HG03175 (cell line): ENCODE measurements around the gene HBP1.
"Not testable (repeated sequence)": the region's sequence is repeated elsewhere in the genome, so short reads cannot be mapped to it uniquely, and the experiment has no call there.

Experiments
- ATAC-seq: cut with Tn5 transposase; IDR thresholded peaks from one replicate; pipeline ENCODE4 v1.9.1; 2021; ENCODE audit warnings: mild to moderate bottlenecking, moderate library complexity; ENCODE audit not compliant: unreplicated experiment

HBP1 gene

DNA sequence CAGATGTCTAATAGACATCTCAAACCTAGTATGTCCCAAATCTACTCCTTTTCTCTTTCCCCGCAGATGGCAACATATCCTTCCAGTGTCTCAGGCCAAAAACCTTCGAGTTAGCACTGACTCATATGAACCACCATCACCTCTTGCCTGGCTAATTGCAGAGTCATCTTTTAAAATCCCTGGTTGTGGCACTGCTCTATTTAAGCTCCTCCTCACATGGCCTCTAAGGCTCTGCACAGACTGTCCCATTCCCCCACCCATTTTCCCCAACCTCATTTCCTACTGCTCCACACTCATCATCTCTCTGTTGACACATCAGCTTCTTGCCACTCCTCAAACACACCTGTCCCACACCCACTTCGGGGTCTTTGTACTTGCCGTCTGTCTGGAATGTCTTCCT, 16.8 kb upstream of the HBP1 start:
- no peak for ATAC-seq

DNA sequence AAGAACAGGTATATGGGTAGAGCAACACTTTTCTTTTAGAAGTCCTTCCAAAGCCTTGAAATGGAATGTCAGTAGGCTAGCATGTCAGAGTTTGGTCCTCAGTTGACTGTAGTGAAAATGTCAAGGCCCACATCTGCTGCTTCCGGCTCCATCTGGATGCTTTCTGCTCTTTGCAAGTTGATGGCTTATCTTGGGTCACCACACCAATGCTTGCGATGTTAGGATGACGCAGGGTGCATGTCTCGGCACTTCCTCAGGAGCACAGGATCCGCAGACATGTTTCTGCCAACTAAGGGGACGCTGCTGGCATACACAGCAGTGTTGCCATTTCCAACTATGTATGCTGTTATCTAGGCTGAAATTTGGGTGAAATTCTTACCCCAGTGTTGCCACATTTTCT, 14.0 kb upstream of the HBP1 start:
- no peak for ATAC-seq

GRCh38 chr7:107155726-107156125, 13.1 kb upstream of the HBP1 start:
- ATAC-seq = not testable (repeated sequence)

GRCh38 chr7:107157091-107157490, 11.7 kb upstream of the HBP1 start:
- ATAC-seq = no peak

DNA sequence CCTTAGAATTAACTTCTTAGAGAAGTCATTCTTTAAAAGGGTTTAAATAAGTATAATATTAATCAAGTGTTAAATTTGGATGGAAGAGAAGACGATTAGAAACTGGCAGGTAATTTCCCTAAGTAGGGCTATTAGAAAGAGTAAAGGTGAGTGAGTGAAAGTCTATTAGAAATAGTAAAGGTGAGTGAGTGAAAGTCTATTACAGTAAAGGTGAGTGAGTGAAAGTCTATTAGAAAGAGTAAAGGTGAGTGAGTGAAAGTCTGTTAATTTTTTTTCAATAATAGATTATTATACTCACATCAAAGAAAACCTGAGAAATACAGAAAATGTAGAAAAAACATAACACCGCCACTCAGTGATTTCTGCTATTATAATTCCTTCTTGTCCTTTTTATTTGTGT, 10.8 kb upstream of the HBP1 start:
- ATAC-seq = no peak

DNA sequence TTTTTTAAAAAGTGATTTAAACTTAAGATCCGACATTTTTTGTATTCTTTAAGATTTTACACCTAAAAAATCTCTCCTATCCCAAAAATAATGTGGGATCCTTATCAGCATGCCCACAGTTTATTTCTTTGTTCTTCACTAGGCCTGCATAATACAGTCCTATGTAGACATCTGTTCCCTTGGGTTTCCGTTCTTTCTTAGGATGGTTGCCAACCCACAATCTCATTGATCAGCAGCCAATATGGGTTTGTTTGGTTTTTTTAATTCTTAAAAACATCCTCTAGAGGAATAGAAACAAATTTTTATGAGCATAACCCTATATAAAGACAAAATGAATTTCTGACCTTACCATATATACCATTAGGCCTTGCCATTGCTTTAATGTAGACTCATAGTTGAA, 8.4 kb upstream of the HBP1 start:
- no peak for ATAC-seq

GRCh38 chr7:107161415-107161814, 7.4 kb upstream of the HBP1 start:
- ATAC-seq = no peak

DNA sequence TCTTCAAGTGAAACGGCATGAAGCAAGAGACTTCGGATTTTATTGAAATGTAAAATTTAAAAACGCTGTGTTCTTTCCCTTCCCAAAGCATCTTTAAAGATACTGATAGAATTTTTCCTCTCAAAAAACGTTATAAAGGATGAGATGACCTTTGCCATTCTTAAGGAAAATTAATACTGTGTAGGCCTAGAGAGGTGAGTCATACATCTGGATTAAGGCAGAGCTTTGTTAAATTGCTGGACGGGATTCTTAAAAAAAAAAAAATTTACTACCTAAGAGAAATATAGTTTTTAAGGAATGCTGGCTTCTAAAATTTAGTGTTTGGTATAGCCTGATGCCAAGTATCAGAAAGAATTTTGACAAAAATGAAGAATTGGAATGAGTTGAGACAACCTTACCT, 6.3 kb upstream of the HBP1 start:
- ATAC-seq = no peak

DNA sequence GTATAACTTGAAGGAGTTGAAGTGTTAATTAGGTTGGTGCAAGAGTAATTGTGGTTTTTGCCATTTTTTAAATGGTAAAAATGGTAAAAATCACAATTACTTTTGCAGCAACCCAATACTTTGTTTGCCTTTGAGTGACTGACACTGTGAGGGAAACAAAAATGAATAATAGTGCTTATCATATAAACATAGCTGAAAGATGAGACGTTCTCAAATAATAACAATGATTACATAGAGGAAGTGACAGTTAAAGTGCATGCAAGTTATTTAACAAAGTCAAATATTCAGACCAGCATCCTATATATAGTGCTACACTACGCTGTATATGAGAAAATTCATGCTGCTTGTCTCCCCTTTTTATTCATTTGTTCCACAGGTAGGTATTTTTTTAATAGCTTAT, 4.7 kb upstream of the HBP1 start:
- no peak for ATAC-seq

GRCh38 chr7:107165341-107165740, 3.5 kb upstream of the HBP1 start:
- no peak for ATAC-seq

- no peak for ATAC-seq
These were observed 1.9 kb upstream of the HBP1 start for GRCh38 chr7:107166736-107167426.

- no peak for ATAC-seq
These were observed 1.1 kb upstream of the HBP1 start for GRCh38 chr7:107167483-107168232.

DNA sequence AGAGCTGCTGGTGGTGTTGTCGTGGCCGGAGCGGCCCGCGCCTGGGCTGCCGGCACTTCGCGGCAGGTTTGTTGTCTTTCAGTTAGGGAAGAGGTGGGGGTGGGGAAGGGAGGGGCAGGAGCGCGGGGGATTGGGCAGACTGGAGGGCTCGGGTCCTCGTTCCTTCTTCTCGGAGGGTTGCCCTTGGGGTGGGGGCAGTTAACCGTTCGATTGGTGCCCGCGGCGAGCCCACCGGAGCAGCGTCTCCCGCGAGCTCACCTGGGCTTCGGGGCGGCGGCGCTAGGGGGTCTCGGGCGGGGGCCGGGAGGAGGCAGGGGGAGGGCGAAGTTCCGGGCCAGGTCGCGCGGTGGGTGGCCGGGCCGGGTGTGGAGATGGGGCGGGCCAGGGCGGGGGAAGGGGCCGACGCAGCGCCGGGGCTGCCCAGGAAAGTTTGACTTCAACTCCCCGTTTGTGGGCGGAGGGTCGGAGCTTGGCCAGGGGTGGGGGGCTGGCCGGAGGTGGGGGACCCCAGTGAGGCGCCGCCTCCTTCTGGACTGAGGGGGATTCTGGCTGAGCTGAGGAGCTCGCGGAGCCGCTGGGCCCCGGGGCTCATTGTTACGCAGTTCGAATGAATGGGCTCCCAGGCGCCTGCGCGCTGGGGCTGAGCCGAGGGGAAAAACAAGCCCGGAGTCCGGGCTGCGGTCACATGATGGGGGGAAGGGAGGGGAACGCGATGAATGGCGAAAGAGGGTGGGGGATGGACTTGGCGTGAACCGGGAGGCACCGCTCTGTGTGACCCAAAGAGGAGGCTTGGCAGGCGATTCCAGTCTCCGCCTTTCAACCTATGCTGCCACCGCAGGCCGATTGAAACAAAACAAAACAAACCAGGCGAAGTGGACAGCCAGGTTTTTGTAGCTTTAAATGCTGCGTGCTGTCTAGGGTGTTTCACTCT, 582 bp downstream of the HBP1 start:
- peak; percentile 23 for ATAC-seq

GRCh38 chr7:107170051-107170915, 1.5 kb downstream of the HBP1 start:
- no peak for ATAC-seq

- ATAC-seq = no peak
These were observed 2.7 kb downstream of the HBP1 start for GRCh38 chr7:107171496-107171895.

DNA sequence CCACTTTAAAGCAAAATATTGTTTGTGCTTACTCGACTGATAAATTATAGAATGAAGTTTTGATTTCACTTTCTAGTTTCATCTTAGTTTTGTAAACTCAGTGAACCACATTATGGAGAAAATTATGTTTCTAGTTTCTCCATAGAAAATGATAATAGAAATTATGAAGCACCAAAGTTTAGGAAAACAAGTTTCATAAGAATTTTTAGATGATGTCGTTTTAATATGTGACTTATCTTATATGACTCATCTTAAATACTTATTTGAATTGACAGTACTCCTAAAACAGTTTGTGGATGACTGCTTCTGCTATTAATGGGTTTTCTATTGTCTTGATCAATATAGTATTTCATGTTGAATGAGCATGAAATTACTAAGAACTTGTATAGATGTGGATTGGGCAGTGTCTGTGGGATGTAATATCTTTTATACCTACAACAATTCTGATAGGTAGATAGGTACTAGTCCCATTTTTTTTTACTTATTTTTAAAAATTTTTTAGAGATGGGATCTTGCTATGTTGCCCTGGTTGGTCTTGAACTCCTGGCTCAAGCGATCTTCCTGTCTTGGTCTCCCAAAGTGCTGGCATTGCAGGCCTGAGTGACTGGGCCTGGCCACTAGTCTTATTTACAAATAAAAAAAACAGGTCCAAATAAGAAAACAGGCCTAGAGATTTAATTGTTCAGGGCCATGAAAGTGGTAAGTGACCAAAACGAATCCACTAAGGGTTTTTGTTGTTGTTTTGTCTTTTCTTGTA, 3.7 kb downstream of the HBP1 start:
- no peak for ATAC-seq

DNA sequence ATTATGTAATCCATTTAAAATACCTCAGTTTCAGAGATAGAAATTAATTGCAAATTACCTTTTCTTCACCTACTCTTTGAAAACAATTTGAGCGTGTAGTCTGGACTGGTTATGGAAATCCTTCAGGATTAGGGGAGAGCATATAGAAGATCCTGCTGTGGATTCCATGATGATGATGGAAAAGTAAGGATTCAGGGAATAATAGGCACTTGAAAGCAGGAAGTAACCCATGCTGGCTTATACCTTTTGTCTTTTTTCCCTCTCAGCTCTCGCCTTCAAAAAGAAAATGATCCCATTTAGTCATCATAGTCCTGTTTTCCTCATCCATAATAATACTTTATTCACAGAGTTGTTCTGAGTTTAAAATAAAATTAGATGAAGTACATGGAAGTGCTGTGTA, 4.4 kb downstream of the HBP1 start:
- ATAC-seq = no peak

- ATAC-seq = peak; percentile 41
These were observed 5.0 kb downstream of the HBP1 start for GRCh38 chr7:107173691-107174406.
